ENCODE measurements around the gene TUBGCP3.
A peak's percentile ranks its signal among the peaks of the same experiment; 100 is the strongest.
"Not testable (repeated sequence)": the region's sequence is repeated elsewhere in the genome, so short reads cannot be mapped to it uniquely, and the experiment has no call there.

The TUBGCP3 gene, protein sequence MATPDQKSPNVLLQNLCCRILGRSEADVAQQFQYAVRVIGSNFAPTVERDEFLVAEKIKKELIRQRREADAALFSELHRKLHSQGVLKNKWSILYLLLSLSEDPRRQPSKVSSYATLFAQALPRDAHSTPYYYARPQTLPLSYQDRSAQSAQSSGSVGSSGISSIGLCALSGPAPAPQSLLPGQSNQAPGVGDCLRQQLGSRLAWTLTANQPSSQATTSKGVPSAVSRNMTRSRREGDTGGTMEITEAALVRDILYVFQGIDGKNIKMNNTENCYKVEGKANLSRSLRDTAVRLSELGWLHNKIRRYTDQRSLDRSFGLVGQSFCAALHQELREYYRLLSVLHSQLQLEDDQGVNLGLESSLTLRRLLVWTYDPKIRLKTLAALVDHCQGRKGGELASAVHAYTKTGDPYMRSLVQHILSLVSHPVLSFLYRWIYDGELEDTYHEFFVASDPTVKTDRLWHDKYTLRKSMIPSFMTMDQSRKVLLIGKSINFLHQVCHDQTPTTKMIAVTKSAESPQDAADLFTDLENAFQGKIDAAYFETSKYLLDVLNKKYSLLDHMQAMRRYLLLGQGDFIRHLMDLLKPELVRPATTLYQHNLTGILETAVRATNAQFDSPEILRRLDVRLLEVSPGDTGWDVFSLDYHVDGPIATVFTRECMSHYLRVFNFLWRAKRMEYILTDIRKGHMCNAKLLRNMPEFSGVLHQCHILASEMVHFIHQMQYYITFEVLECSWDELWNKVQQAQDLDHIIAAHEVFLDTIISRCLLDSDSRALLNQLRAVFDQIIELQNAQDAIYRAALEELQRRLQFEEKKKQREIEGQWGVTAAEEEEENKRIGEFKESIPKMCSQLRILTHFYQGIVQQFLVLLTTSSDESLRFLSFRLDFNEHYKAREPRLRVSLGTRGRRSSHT

DNA sequence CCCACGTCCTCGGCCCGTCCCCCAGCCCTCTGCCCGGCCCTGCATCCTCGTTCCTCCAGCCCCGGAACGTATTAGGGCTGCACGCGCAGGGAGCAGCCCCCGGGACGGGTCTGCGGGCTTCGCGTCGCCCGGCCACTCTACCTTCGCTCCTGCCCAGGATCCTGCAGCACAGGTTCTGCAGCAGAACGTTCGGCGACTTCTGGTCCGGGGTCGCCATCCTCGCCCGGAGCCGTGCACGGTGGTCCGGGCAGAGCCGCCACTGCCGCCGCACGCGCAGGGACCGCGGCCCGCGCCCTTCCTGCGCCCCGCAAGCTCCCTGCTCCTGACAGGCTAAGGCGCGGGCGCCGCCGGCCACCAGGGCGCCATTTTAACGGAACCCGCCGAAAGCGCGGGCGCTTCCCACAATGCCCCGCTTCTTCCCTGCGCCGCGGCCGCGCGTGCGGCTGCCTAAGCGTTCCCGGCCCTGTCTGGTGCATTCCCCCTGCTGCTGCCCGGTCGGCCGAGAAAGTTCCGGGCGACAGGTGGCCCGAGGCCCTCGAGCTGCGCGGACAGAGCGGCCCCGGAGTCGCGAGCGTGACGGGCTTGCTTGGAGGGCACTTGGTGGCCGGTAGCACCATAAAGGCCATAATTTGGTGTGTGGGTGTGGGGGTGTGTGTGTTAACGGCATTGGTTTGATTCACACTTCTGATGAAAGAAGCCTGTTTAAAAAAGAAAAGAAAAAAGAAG is at the start of gene TUBGCP3:
TUBGCP3 (minus strand) TSS at position 390 of the 726 bp plus-strand sequence; CDS start at position 217, 173 bp downstream.
- DNase-seq, result peak; percentile 57

DNA sequence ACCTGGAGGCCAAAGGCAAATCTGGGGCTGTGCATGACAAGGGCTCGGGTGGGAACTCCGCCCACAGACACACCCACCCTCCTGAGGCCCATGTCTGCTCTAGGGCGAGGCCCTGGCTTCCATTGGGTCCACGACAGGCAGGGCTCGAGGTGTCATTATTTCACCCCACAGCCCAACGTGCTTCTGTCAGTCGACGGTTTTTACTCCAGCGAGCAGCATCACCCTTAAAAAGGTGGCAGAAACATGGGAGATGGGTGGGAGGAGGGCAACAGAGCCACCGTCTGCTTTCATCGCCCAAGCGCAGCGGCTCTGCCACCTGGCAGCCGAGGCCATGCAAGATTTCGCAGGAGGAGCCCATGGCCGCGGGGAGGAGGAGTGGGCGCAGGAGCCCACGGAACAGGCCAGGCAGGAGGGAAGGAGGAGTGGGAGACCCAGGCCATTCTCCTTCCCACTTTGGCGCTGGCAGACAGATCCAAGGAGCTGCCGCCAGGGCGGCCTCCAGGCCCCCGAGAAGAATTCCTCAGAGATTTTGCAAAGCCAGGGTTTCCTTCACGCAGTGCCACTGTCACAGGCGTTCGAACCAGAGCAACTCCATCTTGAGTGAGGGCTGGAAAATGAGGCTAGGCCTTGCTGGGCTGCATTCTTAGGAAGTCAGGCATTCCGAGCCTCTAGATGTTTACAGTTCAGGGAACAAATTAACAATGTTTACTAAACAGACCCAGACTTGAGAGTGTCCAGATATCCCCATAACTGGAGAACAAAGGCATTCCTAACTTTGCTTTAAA is 49.3 kb upstream of the TUBGCP3 start:
- DNase-seq, result no peak

DNA sequence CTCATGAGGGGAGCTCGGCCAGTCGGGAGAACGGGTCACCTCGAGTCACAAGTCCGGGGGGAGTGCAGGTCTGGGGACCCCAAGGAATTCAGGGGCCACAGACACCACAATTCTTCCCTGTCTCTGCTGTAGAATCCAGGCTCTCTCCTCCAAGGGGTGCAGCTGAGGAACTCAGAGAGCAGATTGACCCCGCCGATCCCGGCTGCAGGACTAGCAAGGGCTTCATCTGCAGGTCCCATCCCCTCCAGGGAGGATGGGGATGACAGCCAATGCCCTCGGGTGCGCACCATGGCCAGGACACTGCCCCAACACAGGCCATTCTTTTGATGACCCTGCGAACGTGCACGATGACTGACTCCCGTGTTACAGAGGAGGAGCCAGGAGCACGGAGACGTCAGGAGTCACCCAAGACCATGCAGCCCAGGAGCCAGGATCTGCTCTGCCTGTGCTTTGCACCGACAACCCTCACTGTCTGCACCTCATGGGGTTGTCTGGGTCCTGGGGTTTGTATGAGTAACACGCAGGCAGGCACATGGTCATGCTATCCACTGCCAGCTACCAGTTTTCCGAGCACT is 48.5 kb upstream of the TUBGCP3 start:
- no peak for DNase-seq

DNA sequence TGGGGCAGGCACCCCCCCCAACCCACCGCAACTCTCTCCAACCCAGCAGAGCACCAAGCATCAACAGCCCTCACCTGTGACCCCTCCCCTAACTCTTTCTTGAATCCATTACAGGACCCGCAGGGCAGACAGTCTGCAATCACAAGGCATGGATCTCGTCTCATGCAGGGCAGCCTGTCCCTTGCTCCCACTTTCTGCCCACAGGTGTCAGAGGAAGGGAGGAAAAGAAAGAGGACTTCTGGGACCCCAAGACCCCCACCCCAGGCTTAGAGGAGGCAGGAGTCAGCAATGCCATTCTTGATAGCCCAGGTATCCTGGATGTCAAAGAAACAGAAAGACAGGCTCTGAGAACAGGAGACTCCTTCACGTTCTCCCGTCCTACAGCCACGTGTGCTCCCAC is 47.4 kb upstream of the TUBGCP3 start:
- no peak for DNase-seq

DNA sequence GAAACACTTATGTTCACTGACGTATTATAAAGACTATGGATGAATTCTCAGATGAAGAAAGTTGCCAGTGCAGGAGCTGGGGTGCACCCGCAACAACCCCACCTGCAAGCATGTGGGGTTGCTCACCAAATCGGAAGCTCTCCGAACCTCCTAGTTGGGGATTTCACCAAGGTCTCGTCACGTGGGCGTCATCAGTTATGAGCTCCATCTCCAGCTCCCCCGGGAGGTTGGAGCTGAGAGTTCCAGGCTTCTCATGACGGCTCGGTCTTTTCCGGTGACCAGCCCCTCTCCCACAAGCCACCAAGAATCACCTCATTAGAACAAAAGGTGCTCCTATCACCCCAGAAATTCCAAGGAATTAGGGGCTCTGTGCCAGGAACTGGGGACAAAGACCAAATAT is 46.1 kb upstream of the TUBGCP3 start:
- DNase-seq, result no peak

DNA sequence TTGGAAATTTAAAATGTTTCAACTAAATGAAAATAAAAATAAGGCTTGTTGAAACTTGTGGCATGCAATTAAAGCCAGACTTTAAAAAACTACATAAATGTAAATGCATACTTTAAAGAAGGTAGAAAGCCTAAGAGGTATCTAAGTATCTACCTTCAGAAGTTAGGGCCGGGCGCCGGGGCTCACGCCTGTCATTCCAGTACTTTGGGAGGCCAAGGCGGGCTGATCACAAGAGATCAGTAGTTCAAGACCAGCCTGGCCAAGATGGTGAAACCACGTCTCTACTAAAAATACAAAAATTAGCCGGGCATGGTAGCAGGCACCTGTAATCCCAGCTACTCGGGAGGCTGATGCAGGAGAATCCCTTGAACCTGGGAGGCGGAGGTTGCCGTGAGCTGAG is 42.3 kb upstream of the TUBGCP3 start:
- DNase-seq, result not testable (repeated sequence)

DNA sequence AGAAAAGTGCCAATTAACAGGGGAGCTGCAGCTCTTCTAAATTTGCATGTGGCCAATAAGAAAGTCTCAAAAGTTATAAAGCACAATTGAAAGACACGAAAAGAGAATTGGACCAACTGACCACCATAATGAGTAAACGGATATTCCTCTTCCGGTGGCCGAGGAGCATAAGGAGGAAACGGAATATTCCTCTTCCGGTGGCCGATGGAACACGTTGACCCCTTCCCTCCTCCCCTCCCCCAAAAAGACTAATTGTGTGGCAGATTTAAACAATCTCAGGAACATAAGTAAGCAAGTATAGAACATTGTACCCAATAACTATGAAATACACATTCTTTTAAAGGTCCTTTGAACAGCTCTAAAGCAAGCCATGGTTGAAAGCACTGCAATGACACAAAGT is 41.2 kb upstream of the TUBGCP3 start:
- DNase-seq, result no peak

DNA sequence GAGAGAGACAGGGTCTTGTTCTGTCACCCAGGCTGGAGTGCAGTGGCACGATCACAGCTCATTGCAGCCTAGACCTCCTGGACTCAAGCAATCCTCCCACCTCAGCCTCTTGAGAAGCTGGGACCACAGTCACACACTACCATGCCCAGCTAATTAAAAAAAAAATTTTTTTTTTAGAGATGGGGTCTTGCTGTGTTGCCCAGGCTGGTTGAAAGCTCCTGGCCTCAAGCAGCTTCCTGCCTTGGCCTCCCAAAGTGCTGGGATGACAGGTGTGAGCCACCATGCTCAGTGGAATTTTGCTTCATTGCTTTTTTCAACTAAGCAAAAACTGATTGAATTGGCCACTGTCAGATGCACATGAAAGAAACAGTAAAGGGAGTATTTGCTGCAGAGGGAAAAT is 39.7 kb upstream of the TUBGCP3 start:
- DNase-seq, result not testable (repeated sequence)

DNA sequence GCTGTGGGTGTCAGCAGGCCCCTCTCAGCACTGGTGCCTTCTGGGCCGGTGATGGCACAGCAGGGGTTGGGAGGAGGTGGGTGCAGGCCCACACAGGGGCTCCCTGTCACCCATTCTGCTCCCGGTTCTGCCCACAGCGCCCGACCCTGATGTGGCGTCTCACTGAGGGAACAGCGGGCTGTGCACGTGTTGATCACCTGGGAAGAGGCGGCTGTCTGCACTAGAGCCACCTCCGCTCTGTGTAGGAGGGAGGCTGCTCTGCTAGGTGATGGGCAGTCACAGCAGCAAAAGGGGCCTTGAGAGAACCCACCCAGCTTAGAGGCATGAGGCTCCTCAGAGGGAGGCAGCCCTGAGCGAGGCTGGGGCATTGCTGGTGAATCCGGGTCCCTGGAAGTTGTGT is 39.2 kb upstream of the TUBGCP3 start:
- no peak for DNase-seq

DNA sequence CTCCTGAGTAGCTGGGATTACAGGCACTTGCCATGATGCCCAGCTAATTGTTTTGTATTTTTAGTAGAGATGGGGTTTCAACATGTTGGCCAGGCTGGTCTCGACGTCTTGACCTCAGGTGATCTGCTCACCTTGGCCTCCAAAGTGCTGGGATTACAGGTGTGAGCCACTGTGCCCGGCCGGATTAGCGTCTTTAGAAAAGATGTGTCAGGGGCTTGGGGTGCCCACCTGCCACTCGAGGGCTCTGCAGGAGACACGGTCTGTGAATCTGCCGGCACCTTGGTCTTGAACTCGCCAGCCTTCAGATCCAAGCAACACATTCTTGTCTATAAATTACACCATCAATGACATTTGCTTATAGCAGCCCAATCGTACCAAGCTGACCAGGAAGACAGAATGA is 38.8 kb upstream of the TUBGCP3 start:
- DNase-seq, result no peak

DNA sequence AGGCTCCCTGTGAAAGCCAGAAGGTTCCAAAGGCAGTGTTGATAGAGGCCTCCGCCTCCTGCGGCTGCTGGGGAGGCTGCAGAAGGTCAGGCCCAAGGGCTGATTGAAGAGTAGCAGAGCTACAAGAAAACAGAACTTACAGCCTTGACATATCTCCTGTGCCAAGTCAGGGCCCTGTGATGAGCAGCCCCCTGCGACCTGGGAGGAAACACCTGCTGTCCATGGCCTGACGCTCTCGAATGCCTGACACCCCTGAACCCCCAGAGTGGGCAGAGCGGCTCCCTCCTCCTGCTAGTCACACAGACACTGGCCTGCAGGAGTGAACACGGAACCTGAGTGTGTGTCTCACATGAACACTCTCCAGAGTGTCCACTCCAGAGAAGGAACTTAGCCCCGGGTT is 38.2 kb upstream of the TUBGCP3 start:
- DNase-seq, result no peak

DNA sequence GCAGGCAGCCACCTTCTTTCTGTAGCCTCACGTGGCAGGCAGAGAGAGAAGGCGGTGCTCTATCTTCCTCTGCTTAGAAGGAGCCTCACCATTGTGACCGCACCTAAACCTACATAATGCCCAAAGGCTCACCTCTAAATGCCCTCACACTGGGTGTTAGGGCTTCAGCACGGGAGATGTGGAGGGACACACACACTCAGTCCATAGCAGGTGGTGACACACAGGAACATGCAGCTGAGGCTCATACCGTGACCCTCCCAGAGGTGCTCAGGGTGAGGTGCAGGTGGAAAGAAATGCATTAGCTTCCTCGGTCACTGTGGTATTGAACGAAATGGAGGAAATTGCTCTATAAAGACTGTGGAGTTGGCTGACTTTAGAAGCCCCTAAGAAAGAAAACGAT is 37.7 kb upstream of the TUBGCP3 start:
- no peak for DNase-seq

DNA sequence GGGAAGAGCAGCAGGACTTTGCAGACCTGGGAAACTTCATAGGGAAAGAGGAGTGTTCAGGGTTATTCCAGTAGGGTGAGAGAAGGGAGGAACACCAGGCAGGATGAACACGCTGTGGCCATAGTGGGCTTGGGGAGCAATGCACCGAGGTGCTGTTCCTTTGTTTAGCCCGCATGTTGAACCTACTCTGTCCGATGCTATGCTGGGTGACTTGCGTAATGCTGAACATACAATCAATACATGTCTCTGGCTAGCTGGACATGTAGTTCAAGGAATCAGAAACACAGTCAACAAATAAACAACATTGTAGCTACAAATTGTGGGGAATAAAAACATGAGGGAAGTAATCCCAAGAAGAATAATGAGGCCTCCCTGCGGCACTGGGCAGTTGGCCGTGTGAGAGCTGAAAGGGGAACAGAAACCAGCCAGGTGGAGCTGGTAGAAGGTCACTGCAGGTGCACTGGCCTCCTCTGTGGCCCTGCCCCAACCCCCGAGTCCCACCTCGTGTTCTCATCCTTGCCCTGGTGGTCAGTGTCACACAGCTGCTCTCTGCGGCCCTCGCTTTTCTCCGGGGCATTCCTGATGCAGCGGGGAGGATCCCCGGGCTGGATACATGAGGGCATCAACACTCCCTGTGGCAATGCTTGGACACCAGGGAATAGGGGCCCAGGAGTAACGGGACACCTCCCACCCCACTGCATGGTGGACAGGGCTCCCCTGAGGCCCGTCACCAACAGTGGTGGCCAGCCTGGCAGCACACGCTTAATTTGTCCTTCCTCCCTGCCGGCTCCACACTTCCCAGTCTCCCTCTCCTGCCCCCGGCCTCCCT is 36.9 kb upstream of the TUBGCP3 start:
- DNase-seq, result no peak

DNA sequence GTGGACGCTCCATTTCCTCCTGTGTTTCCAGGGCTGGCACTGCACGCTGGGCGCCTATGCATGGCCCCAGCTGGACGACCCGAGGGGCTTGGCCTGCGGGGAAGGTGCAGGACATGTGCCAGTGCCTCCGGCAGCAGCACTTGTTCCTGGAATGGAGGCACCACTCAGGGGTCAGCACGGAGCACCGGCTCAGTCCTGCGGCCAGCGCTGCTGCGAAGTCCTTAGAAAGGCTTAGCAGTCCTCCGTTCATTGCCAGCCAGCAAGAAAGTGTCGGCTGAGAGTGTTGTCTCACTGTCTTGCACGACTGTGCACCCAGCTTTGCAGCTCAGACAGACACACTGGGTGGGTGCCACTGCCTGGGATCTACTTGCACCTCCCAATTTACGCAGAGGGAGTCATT is 36.1 kb upstream of the TUBGCP3 start:
- DNase-seq, result no peak

DNA sequence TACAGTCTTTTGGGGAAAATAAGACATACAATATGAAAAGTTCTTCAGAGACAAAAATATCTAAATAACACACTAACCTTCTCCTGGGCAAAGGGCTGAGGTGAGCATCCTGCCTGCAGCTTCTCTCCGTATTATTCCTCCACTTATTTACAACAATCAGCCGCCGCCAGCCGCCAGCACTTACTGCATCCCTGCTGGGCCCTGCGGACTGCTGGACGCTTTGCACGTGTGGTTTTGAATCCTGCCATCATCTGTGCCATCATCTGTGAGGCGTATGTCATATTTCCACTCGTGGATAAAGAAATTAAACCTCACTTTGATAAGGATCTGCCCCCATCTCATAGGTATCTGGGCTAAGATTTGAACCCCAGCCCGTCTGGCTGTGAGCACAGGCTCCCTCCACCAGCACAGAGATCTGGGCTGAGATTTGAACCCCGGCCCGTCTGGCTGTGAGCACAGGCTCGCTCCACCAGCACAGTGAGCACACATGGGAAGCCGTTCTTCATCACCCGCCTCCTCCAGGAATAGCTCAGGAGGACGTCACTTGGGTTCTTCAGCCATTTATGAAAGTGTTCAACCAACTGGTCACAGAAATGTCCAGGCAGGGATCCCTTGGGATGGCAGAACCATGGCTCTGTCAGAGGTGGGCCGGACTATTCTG is 35.2 kb upstream of the TUBGCP3 start:
- DNase-seq, result no peak

DNA sequence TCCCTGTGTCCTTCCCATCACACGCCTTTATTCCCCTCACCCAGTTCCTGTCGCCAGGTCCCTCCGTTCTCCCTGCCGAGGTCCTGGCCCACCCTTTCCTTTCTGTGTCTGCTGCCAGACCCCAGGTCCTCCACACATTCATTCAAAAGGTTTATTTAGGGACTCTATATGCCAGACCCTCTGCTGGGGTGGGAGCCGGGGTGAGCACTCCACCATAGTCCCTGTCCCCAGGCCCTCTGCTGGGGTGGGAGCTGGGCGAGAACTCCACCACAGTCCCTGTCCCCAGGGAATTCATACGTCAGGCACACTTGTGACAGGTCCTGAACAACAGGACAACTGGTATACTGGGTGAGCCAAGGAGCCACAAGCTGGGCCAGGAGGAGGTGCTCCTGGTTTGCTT is 34.4 kb upstream of the TUBGCP3 start:
- no peak for DNase-seq

DNA sequence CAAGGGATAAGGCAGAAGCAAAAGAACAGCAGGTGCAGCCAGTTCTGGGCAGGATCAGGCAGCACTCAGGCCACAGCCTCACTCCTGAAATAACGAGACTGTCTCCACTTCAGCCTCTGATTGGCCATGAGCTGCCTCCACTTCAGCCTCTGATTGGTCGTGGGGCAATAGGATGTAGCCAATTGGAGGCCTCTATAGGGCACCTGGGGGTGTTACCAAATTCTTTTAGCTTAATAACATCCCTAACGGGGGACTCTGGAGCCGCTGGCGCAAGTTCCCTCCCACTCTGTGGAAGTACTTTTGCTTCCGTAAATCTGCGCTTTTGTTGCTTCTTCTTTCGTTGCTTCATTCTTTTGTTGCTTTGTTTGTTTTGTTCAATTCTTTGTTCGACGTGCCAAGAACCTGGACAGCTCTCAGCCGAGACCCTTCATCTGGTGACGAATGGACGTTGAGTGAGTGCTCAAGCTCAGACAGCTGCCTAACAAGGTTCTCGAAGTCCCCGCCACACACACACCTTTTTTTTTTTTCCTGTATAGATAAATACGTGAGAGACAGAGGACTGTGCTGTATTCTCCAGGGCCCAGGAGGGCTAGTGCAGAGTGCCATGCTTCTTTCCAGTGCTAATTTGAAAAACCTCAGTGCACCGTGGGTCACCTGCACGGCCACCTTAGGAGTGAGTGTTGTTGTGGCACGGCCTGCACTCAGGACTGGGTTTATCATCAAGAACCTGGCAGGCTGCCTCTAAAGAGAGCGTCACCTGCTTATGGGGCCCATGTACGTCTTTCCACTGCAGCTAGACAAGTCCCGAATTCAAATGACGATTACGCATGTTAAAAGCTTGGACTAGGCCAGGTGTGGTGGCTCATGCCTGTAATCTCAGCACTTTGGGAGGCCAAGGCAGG is 32.0 kb upstream of the TUBGCP3 start:
- DNase-seq, result no peak

DNA sequence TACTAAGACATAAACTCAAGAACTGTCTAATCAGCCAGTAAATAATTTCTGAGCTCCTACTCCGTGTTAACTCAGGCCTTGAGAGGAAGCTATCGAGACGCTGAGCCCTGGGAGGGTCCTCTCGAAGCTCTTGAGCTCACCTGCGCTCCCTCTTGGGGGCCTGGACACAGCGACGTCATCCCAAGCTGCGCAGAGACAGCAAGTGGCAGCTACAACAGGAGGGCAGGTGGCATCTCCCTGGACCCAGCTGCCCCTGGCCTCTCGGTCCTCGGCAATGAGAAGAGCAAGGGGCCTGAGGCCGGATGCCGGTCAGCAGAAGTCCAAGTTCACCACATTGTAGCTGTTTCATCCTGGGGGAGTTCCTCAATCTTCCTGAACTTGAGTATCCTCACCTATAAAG is 30.5 kb upstream of the TUBGCP3 start:
- no peak for DNase-seq

DNA sequence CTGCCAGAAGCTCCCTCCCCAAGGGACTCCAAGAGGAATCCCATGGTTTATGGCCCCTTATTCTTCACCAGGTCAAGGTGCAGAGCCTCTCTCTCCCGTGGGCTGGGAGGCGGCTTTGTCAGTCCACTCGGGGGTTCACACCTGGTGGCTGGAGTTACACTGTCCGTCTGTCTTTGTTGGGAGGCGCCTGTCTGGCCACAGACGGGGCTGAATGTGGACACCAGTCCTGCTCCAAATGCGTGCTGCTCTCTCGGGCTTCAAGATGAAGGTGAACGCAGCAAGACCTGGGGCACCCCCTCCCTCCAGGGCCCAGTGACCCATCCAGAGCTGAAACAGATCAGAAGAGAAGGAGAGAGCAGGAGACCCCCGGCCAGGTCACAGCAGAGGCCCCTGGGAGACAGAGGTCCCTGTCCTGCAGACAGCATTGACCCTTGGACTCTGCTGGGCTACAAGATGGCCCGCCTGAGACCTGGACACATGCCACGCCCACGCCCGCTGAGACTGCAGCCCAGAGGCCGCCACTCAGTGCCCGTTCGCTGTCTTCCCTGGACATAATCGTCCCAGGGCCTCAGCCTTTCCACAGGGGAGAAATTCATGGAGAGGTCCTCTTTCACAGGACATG is 29.9 kb upstream of the TUBGCP3 start:
- no peak for DNase-seq
